Testis (tissue), 3 donors: ENCODE data around the gene PLA2G4C. TPM values are rescaled to one million over a fixed set of nuclear protein-coding genes. Genes with fewer than 3 reads are reported as not detected.

Source experiments
- DNase-seq: peaks from one replicate; pipeline ENCODE4 v3.0.0-alpha.2; 2019
- H3K27ac ChIP-seq, 2 donors: fragments of 200-600 bp; sonication (generic); one replicate each; pipeline ENCODE4 v1.5.1; 2019
- H3K27me3 ChIP-seq: fragments of 200-600 bp; sonication (generic); one replicate; pipeline ENCODE4 v1.5.1; 2019
- H3K36me3 ChIP-seq: fragments of 200-600 bp; sonication (generic); one replicate; pipeline ENCODE4 v1.5.1; 2017; ENCODE audit warnings: low read depth; ENCODE audit errors: missing control alignments
- H3K4me1 ChIP-seq: fragments of 200-600 bp; sonication (generic); one replicate; pipeline ENCODE4 v1.5.1; 2019
- H3K4me3 ChIP-seq, 2 donors: fragments of 200-600 bp; sonication (generic); one replicate each; pipeline ENCODE4 v1.5.1; 2017 to 2019
- H3K9me3 ChIP-seq: fragments of 200-600 bp; sonication (generic); one replicate; pipeline ENCODE4 v1.5.1; 2017
- POLR2A ChIP-seq: fragments of 450-650 bp; IDR thresholded peaks from one replicate; pipeline ENCODE4 v1.6.1; 2017; ENCODE audit warnings: antibody characterized with exemption, mild to moderate bottlenecking, moderate library complexity
- WGBS, 2 donors: methylation state at CpG; one replicate each; pipeline ENCODE4 v1.1.5; 2018; 5-methylcytosine and 5-hydroxymethylcytosine counted together
- intact Hi-C: fragments of 100-400 bp; cut with DNase I; formaldehyde crosslinking; loops from one replicate; pipeline ENCODE4 v1.15.1; 2023; ENCODE audit warnings: low total_unique reads
- polyA plus RNA-seq: library from polyadenylated mRNA; stranded (reverse); fragments of 350-450 nt; fragmentation: Illumina TruSeq; extraction: RNeasy Lipid Tissue Mini Kit (QIAGEN cat#74804); gene quantifications from one replicate; pipeline ENCODE4 v1.2.3, GENCODE V29; 2014; ENCODE audit warnings: low read depth, low replicate concordance; ENCODE audit not compliant: insufficient read depth
- total RNA-seq, 2 donors: library from RNA; depleted of rRNA; stranded (reverse); fragments of >200 nt; gene quantifications; one replicate each; pipeline ENCODE4 v1.2.3, GENCODE V29; 2016
- TF ChIP-seq, protein P1 (sequence below), 3 experiments: fragments of 450-650 bp in 2 of 3; fragments of 200-600 bp in 1 of 3; sonication (generic) in 1 of 3; IDR thresholded peaks; one replicate each; pipeline ENCODE4 v1.5.1; 2016 to 2019; ENCODE audit warnings: antibody characterized with exemption in 3 of 3, mild to moderate bottlenecking in 2 of 3, moderate library complexity in 1 of 3

The PLA2G4C gene
- total and polyA plus RNA-seq, 3 donors from 2014 or later: 9.6 to 34.5 (median 28.0) TPM

- no peak for DNase-seq
- intact Hi-C loops: no loop called here
- no peak for TF ChIP-seq POLR2A
- TF ChIP-seq, protein P1, sequence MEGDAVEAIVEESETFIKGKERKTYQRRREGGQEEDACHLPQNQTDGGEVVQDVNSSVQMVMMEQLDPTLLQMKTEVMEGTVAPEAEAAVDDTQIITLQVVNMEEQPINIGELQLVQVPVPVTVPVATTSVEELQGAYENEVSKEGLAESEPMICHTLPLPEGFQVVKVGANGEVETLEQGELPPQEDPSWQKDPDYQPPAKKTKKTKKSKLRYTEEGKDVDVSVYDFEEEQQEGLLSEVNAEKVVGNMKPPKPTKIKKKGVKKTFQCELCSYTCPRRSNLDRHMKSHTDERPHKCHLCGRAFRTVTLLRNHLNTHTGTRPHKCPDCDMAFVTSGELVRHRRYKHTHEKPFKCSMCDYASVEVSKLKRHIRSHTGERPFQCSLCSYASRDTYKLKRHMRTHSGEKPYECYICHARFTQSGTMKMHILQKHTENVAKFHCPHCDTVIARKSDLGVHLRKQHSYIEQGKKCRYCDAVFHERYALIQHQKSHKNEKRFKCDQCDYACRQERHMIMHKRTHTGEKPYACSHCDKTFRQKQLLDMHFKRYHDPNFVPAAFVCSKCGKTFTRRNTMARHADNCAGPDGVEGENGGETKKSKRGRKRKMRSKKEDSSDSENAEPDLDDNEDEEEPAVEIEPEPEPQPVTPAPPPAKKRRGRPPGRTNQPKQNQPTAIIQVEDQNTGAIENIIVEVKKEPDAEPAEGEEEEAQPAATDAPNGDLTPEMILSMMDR (IDR thresholded peaks at IDR 0.05): no peak
- Histone ChIP-seq H3K4me3 (no peak overlapping the region), H3K27ac (no peak overlapping the region), H3K9me3 (no peaks in the 10 kb centered on the region), H3K36me3 (no peaks in the 10 kb centered on the region), H3K4me1 (no peaks in the 10 kb centered on the region), H3K27me3 (no peaks in the 10 kb centered on the region)
- 70 to 80% methylated on average over 3 of the region's 3 CpGs for WGBS, 2 donors
These were observed 85.1 kb downstream of the PLA2G4C start for GRCh38 chr19:48025480-48025879.

- no peak overlapping the region for H3K4me3 ChIP-seq
These were observed 87.1 kb downstream of the PLA2G4C start for GRCh38 chr19:48023518-48023917.

DNA sequence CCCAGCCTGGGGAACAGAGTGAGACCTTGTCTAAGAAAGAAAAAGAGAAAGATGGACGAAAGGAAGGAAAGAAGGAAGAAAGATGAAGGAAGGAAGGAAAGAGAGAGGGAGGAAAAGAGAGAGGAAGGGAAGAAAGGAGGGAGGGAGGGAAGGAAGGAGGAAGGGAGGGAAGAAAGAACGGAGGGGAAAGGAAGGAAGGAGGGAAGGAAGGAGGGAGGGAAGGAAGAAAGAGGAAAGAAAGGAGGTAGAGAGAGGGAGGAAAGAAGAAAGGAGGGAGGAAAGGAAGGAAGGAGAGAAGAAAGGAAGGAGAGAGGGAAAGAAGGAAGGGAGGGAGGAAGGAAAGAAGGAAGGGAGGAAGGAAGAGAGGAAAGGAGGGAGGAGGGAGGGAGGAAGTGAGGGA is 87.6 kb downstream of the PLA2G4C start:
- 67% methylated on average over 2 of the region's 2 CpGs for WGBS, 2 donors
- DNase-seq: no peak
- H3K4me3 ChIP-seq: no peak overlapping the region
- TF ChIP-seq POLR2A: no peak
- TF ChIP-seq, protein P1 (IDR thresholded peaks at IDR 0.05): no peak
- H3K27ac ChIP-seq: no peak overlapping the region
- H3K4me1 ChIP-seq: no peaks in the 10 kb centered on the region
- intact Hi-C loops: no loop called here
- H3K27me3 ChIP-seq: no peaks in the 10 kb centered on the region
- H3K36me3 ChIP-seq: no peaks in the 10 kb centered on the region
- no peaks in the 10 kb centered on the region for H3K9me3 ChIP-seq

More at GRCh38 chr19:48023518-48023917, 87.1 kb downstream of the PLA2G4C start:
- Histone ChIP-seq H3K9me3 (no peaks in the 10 kb centered on the region), H3K27ac (no peak overlapping the region), H3K4me1 (no peaks in the 10 kb centered on the region), H3K27me3 (no peaks in the 10 kb centered on the region), H3K36me3 (no peaks in the 10 kb centered on the region)
- no peak for TF ChIP-seq POLR2A
- TF ChIP-seq, protein P1 (IDR thresholded peaks at IDR 0.05): no peak
- intact Hi-C loops: no loop called here
- no peak for DNase-seq
- 87 to 92% methylated on average over 3 of the region's 3 CpGs for WGBS, 2 donors

DNA sequence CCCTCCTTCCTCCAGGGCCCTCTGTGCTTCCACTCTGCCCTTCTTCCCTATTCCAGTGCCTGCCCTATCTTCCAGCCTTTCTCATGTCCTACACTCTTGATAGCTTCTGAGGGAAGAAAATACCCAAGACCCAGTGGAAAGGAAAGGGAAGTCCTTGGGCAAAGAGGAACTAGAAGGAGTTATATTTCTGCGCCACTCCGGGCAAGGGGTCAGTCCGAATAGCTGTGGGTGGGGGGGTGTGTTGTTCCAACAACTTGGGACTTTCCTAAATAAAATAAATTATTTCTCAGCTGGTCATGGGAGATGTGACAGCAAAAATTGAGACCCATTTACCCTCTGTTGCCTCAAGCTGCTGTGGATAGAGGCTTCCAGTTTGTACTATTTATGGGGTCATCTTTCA is 89.9 kb downstream of the PLA2G4C start:
- 72 to 90% methylated on average over 3 of the region's 3 CpGs for WGBS, 2 donors
- Histone ChIP-seq H3K4me1 (no peaks in the 10 kb centered on the region), H3K9me3 (no peaks in the 10 kb centered on the region), H3K4me3 (no peak overlapping the region), H3K27ac (no peak overlapping the region), H3K27me3 (no peaks in the 10 kb centered on the region), H3K36me3 (no peaks in the 10 kb centered on the region)
- TF ChIP-seq, protein P1 (IDR thresholded peaks at IDR 0.05): no peak
- TF ChIP-seq POLR2A: no peak
- no peak for DNase-seq
- intact Hi-C loops: no loop called here

- no peak for DNase-seq
- H3K36me3 ChIP-seq: no peaks in the 10 kb centered on the region
These were observed 99.5 kb downstream of the PLA2G4C start for GRCh38 chr19:48010932-48011758.

More at GRCh38 chr19:48010932-48011758, 99.5 kb downstream of the PLA2G4C start:
- no peaks in the 10 kb centered on the region for H3K27me3 ChIP-seq
- intact Hi-C loops: no loop called here
- 85 to 91% methylated on average over 11 of the region's 11 CpGs for WGBS, 2 donors
- H3K4me3 ChIP-seq: no peak overlapping the region
- no peak for TF ChIP-seq POLR2A
- TF ChIP-seq, protein P1 (IDR thresholded peaks at IDR 0.05): no peak
- H3K4me1 ChIP-seq: no peaks in the 10 kb centered on the region
- no peak overlapping the region for H3K27ac ChIP-seq
- H3K9me3 ChIP-seq: no peaks in the 10 kb centered on the region
